ENCODE data around the gene PLXNA4. TPM values are rescaled to one million over a fixed set of nuclear protein-coding genes. Genes with fewer than 3 reads are reported as not detected.

PLXNA4 gene
- total RNA-seq, 1 experiment from 2014 or later = 0.81 TPM

- H3K27me3 Mint-ChIP-seq (ENCODE audit: low read depth) = peaks cover 3% of the 10 kb centered on the region; the same call in 1 of the 2 replicates
- no peak overlapping the region for H3K27ac Mint-ChIP-seq
- peaks cover 9% of the 10 kb centered on the region for H3K4me1 Mint-ChIP-seq
- POLR2A ChIA-PET = no interaction called here
- TF ChIP-seq ZNF263 (CRISPR knock-in tag; IDR thresholded peaks at IDR 0.05; ENCODE audit: low read depth) (no peak), EMX1 (CRISPR knock-in tag; IDR thresholded peaks at IDR 0.05) (no peak), ZNF423 (CRISPR knock-in tag; IDR thresholded peaks at IDR 0.05) (no peak), CBFB (CRISPR knock-in tag; IDR thresholded peaks at IDR 0.05; ENCODE audit: low read depth) (no peak), OVOL2 (CRISPR knock-in tag; IDR thresholded peaks at IDR 0.05; ENCODE audit: borderline replicate concordance) (no peak), FOXJ3 (CRISPR knock-in tag; IDR thresholded peaks at IDR 0.05; ENCODE audit: borderline replicate concordance) (no peak), ATF1 (CRISPR knock-in tag; IDR thresholded peaks at IDR 0.05) (no peak), ZNF232 (CRISPR knock-in tag; IDR thresholded peaks at IDR 0.05) (no peak)
- TF ChIP-seq, protein P1, sequence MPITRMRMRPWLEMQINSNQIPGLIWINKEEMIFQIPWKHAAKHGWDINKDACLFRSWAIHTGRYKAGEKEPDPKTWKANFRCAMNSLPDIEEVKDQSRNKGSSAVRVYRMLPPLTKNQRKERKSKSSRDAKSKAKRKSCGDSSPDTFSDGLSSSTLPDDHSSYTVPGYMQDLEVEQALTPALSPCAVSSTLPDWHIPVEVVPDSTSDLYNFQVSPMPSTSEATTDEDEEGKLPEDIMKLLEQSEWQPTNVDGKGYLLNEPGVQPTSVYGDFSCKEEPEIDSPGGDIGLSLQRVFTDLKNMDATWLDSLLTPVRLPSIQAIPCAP (CRISPR knock-in tag; IDR thresholded peaks at IDR 0.05) = no peak
- TF ChIP-seq, protein P2, sequence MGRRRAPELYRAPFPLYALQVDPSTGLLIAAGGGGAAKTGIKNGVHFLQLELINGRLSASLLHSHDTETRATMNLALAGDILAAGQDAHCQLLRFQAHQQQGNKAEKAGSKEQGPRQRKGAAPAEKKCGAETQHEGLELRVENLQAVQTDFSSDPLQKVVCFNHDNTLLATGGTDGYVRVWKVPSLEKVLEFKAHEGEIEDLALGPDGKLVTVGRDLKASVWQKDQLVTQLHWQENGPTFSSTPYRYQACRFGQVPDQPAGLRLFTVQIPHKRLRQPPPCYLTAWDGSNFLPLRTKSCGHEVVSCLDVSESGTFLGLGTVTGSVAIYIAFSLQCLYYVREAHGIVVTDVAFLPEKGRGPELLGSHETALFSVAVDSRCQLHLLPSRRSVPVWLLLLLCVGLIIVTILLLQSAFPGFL (CRISPR knock-in tag; IDR thresholded peaks at IDR 0.05; ENCODE audit: borderline replicate concordance) = no peak
- peaks cover 20% of the 10 kb centered on the region for H3K9me3 Mint-ChIP-seq
- ATAC-seq (no peak), DNase-seq (ENCODE audit: low spot score) (no peak)
- CTCF ChIA-PET = no interaction called here
- peaks cover 10% of the 10 kb centered on the region for H3K36me3 Mint-ChIP-seq
- H3K4me3 Mint-ChIP-seq = no peak overlapping the region
Observed at GRCh38 chr7:132124575-132124974, 451.7 kb downstream of the PLXNA4 start.

- TF ChIP-seq ZNF138 (CRISPR knock-in tag; conservative IDR thresholded peaks at IDR 0.05) (no peak), JAZF1 (CRISPR knock-in tag; IDR thresholded peaks at IDR 0.05) (no peak), GABPB1 (CRISPR knock-in tag; IDR thresholded peaks at IDR 0.05) (no peak), CREM (CRISPR knock-in tag; IDR thresholded peaks at IDR 0.05) (no peak)
- TF ChIP-seq, protein P3, sequence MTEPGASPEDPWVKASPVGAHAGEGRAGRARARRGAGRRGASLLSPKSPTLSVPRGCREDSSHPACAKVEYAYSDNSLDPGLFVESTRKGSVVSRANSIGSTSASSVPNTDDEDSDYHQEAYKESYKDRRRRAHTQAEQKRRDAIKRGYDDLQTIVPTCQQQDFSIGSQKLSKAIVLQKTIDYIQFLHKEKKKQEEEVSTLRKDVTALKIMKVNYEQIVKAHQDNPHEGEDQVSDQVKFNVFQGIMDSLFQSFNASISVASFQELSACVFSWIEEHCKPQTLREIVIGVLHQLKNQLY (CRISPR knock-in tag; IDR thresholded peaks at IDR 0.05) = no peak
- Mint-ChIP-seq H3K27me3 (ENCODE audit: low read depth) (peaks cover 3% of the 10 kb centered on the region; the same call in 1 of the 2 replicates), H3K4me1 (peaks cover 12% of the 10 kb centered on the region), H3K9me3 (peaks cover 15% of the 10 kb centered on the region), H3K27ac (no peak overlapping the region), H3K36me3 (peaks cover 10% of the 10 kb centered on the region), H3K4me3 (no peak overlapping the region)
- ATAC-seq (peak; percentile 32; the same call in 1 of the 2 replicates), DNase-seq (ENCODE audit: low spot score) (no peak)
- ChIA-PET CTCF (no interaction called here), POLR2A (no interaction called here)
Observed at GRCh38 chr7:132123773-132124172, 452.5 kb downstream of the PLXNA4 start.

DNA sequence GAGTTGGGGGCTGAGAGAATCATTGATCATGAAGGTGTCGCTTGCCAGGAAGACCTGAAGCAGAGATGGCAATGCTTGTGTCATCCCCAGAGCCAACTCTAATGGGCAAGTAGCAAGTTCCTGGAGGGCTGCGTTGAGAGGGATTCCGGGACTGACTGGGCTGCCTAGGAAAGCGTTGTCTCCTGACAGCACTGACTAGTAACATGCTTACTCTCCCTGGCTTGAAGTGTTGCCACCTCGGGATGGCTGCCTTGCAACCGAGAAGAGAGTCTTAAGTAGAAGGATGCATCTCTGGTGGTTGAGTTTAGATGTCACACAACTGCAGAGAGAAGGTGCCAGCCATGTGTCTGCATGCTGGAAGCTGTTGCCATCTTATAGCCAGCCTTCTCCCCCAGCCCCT lies 453.4 kb downstream of the PLXNA4 start:
- POLR2A ChIA-PET = no interaction called here
- no peak for TF ChIP-seq SMAD4 (CRISPR knock-in tag; IDR thresholded peaks at IDR 0.05)
- no peak for TF ChIP-seq ELF4 (CRISPR knock-in tag; IDR thresholded peaks at IDR 0.05; ENCODE audit: low read depth)
- TF ChIP-seq JUN (CRISPR knock-in tag; IDR thresholded peaks at IDR 0.05) = no peak
- TF ChIP-seq, protein P3 (CRISPR knock-in tag; IDR thresholded peaks at IDR 0.05) = no peak
- TF ChIP-seq FOXJ3 (CRISPR knock-in tag; IDR thresholded peaks at IDR 0.05; ENCODE audit: borderline replicate concordance) = no peak
- no peak for TF ChIP-seq ZNF671 (CRISPR knock-in tag; IDR thresholded peaks at IDR 0.05)
- no peak for TF ChIP-seq FOXP4 (CRISPR knock-in tag; IDR thresholded peaks at IDR 0.05)
- TF ChIP-seq ZNF396 (CRISPR knock-in tag; IDR thresholded peaks at IDR 0.05; ENCODE audit: borderline replicate concordance) = no peak
- TF ChIP-seq TP53 (CRISPR knock-in tag; IDR thresholded peaks at IDR 0.05) = no peak
- TF ChIP-seq, protein P4, sequence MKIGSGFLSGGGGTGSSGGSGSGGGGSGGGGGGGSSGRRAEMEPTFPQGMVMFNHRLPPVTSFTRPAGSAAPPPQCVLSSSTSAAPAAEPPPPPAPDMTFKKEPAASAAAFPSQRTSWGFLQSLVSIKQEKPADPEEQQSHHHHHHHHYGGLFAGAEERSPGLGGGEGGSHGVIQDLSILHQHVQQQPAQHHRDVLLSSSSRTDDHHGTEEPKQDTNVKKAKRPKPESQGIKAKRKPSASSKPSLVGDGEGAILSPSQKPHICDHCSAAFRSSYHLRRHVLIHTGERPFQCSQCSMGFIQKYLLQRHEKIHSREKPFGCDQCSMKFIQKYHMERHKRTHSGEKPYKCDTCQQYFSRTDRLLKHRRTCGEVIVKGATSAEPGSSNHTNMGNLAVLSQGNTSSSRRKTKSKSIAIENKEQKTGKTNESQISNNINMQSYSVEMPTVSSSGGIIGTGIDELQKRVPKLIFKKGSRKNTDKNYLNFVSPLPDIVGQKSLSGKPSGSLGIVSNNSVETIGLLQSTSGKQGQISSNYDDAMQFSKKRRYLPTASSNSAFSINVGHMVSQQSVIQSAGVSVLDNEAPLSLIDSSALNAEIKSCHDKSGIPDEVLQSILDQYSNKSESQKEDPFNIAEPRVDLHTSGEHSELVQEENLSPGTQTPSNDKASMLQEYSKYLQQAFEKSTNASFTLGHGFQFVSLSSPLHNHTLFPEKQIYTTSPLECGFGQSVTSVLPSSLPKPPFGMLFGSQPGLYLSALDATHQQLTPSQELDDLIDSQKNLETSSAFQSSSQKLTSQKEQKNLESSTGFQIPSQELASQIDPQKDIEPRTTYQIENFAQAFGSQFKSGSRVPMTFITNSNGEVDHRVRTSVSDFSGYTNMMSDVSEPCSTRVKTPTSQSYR (CRISPR knock-in tag; IDR thresholded peaks at IDR 0.05) = no peak
- TF ChIP-seq, protein P5, sequence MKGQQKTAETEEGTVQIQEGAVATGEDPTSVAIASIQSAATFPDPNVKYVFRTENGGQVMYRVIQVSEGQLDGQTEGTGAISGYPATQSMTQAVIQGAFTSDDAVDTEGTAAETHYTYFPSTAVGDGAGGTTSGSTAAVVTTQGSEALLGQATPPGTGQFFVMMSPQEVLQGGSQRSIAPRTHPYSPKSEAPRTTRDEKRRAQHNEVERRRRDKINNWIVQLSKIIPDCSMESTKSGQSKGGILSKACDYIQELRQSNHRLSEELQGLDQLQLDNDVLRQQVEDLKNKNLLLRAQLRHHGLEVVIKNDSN (CRISPR knock-in tag; IDR thresholded peaks at IDR 0.05) = no peak
- TF ChIP-seq, protein P1 (CRISPR knock-in tag; IDR thresholded peaks at IDR 0.05) = no peak
- TF ChIP-seq ZNF232 (CRISPR knock-in tag; IDR thresholded peaks at IDR 0.05) = no peak

More for the DNA sequence above, 453.4 kb downstream of the PLXNA4 start:
- no peak overlapping the region for H3K27ac Mint-ChIP-seq
- DNase-seq (ENCODE audit: low spot score) (no peak), ATAC-seq (no peak)
- H3K9me3 Mint-ChIP-seq = peaks cover 8% of the 10 kb centered on the region
- H3K27me3 Mint-ChIP-seq (ENCODE audit: low read depth) = no peaks in the 10 kb centered on the region; the same call in 1 of the 2 replicates
- H3K36me3 Mint-ChIP-seq = peaks cover 4% of the 10 kb centered on the region
- no peak overlapping the region for H3K4me3 Mint-ChIP-seq
- H3K4me1 Mint-ChIP-seq = peaks cover 17% of the 10 kb centered on the region
- CTCF ChIA-PET = no interaction called here

All from WTC11 (cell line).